Stimulated activated CD8-positive, alpha-beta memory T cell treated with anti-CD3 and anti-CD28 coated beads, Interleukin-7, amount 100 ng/mL, for 24 hours (primary cell): Measurements from ENCODE around the gene KRT76.

Experiments used
- DNase-seq: peaks from one replicate; pipeline ENCODE4 v3.0.0-alpha.2; 2020; ENCODE audit warnings: low read depth

The KRT76 gene

DNA sequence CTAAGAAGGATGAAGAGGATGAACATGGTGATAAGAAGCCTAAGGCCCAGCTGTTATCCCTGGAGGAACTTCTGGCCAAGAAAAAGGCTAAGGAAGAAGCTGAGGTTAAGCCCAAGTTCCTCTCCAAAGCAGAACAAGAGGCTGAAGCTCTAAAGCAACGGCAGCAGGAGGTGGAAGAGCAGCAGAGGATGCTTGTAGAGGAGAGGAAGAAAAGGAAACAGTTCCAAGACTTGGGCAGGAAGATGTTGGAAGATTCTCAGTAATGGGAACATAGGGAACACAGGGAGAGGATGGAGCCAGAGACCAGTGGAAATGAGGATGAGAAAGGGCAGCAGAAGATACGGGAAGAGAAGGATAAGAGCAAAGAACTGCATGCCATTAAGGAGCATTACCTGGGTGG lies 46.4 kb downstream of the KRT76 start:
- no peak for DNase-seq

DNA sequence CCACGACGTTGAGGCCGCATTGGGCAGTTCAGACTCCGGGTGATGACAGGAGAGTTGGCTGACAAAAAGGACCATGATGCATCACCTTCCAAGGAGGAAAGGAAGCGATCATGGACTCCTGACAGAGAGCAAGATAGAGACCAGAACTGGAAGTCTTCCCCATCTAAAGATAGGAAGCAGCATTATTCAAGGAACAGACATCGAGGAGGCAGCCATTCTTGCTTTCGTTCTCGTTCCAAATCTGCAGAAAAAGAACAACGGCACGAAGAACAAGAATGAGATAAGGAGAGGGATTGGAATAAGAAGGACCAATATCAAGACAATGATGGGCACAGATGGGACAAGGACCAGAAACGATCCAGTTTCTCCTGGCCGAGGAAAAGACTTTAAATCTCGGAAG lies 46.8 kb downstream of the KRT76 start:
- DNase-seq = no peak

DNA sequence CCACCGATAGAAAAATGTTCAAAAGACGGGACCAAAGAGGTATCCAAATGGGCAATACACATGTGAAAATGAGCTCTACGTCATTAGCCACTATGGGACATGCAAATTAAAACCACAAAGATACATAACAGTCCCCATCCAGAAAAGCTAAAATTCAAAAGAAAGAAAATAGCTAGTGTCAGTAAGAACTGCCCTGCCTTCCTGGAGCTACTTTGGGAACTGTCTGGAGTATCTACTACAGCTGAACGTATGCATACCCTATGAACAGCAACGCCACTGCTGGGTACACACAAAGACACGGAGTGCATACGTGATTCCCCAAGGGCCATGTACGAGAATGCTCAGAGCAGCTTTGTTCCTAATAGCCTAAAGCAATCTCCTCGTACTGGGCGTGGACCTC lies 48.0 kb downstream of the KRT76 start:
- no peak for DNase-seq

DNA sequence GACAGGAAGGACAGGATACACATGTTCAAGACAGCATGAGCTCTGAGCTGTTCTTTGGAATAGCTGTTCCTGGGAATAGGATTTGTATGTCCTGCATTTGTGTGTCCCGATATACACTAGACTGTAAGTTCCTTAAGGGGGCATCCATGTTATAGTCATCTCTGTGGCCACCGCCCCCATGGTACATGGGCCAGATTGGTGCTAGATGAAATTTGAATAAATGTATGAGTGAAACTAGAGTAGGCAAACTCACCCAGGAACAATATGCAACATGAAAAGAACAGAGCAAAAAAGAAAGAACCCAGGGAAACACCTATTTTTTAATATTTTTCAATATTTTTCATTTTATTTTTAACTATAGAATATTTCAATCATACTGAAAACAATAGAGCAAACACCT lies 48.8 kb downstream of the KRT76 start:
- no peak for DNase-seq

DNA sequence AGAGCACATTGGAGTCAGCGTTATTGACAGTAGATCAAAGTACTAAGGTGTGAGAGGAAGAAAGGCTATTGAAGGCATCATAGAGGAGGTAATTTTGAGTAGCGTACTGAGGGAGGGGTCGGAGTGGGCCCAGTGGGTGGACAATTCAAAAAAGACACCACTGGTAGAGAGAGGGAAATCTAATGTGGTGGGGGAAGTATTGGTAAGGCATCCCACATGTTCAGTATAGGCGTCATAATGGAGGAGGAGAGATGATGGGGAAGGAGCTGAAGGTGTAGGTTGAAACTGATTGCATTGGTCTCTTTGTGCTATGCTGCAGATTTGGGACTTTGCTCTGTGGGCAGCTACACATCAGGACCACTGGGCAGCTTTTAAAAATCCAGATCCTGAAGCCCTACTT lies 50.1 kb downstream of the KRT76 start:
- DNase-seq = no peak

DNA sequence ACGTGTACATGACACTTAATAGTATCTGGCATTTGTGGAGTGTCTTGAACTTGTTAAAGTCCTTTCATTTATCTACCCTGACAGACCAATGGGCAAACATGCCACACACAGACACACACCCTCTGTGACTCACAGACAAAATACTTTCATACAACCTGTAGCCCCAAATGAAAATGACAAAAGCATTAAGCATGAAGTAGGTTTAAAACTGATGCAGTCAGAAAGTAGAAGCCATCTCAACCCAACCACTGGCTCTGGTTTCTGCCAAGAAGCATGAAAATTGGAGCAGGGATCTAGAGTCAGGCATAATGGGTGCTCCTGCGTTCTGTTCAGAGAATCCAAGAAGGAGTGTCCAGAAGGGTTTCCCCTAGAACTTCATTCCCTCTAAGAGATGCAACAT lies 50.7 kb downstream of the KRT76 start:
- DNase-seq = no peak

DNA sequence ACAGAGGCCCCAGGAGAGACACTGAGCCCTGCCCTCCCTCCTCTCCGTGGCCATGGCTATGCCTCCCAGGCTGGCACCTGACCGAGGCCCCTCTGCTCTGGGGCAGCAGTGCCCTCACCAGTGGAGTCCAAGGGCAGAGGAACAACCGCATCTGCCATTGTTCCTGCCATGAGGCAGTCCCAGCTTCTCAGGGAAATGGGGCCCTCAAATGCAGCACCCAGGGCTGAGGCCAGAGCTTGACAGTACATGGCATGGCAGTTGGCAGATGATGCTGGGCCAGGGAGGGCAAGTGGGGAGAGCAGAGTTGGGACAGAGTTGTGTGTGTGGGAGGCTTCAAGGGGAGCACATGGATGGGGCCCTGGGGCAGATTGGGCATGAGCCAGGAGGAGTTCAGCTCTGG lies 52.8 kb downstream of the KRT76 start:
- DNase-seq = no peak

DNA sequence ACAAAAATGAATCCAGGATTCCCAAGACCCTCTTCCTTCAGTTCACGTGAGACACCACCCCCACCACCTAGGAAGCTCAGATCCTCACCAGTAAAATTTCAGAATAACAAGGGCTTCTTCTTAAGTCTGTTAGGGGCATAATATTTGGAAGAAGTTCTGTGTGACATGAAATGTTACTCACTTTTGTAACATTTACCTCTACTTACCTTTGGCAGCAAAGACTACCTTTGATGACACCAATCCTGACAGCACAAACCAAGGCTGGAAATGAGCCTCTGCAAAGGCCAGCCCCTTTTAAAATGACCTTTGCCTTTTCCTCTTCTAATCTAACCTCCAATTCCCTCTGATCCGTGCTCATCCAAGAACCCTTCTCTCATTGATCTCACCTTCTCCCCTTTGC lies 54.5 kb downstream of the KRT76 start:
- no peak for DNase-seq

DNA sequence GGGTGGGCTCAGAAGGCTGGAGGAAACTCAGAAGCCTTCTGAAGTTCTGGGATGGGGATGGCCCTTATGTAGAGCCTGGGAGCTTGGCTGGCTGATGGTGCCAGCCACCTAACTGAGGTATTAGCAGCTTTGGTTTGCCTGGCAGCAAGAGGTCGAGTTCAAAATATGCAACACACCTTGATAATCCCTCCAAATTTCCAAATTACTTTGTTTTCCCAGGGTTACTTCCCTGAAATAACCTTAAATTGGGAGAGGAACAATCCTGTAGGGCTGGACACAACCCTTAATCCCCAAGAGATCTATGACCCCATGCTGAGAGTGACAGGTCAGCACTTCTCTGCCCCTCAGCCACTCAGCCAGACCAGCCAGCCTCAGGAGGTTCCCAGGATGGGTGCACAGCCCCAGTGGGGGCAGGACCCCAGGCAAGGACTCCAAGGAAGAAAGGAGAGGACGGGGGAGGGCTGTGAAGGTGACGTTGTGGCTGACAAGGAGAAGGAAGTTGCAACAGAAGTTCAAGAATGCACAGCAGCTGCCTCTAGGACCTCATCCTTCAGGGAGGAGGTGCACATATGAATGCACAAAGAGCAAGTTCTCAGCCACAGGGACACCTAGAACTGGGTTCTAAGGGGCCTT lies 55.2 kb downstream of the KRT76 start:
- DNase-seq = no peak

DNA sequence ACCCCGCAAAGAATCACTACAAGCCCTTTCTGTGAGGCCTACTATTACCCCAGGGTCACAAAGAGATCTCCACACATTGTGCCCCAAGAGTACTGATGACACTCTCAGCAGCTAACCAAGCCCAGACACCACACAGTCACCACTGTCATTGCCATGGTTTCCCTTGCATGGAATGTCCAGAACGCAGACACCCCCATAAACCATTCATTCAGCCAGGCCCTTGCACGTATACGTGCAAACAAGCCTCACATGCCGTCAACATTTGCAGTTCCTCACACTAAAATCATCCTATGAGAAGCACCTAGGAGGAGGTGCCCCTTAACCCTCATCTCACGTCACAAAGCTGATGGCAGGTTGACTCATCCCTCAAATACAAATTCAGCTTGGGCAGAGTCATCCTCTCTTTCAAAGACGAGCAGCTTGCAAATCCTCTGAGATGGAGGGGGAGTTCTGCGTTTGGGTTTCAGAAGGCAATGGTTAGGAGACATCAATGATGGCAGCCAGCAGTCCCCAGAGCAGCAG lies 56.7 kb downstream of the KRT76 start:
- DNase-seq = no peak
